ENCODE measurements around the gene TMUB1. TPM values are rescaled to one million over a fixed set of nuclear protein-coding genes. Genes with fewer than 3 reads are reported as not detected.

TMUB1 gene
- polyA plus RNA-seq, 4 donors, result 66.4 to 144 (median 77.2) TPM

GRCh38 chr7:151102991-151103390, 19.7 kb upstream of the TMUB1 start:
- Histone ChIP-seq H3K36me3 (ENCODE audit: control insufficient read depth in 3 of 3, insufficient read depth in 2 of 3, low read depth in 1 of 3, low read length in 3 of 3) (peaks cover 0 to 37% (median 0%) of the 10 kb centered on the region in 3 donors), H3K27me3 (ENCODE audit: control insufficient read depth in 3 of 3, insufficient read depth in 3 of 3, low read length in 3 of 3) (no peaks in the 10 kb centered on the region), H3K27ac (ENCODE audit: low read depth in 1 of 3, low read length in 2 of 3) (no peak overlapping the region), H3K4me3 (ENCODE audit: low read depth in 1 of 3, low read length in 3 of 3) (no peak overlapping the region), H3K4me1 (ENCODE audit: control insufficient read depth in 3 of 3, insufficient read depth in 2 of 3, low read depth in 1 of 3, low read length in 2 of 3) (peaks cover 0 to 2% (median 0%) of the 10 kb centered on the region in 3 donors), H3K9me3 (ENCODE audit: control insufficient read depth in 2 of 2, insufficient read depth in 1 of 2, low read depth in 1 of 2, low read length in 1 of 2) (no peaks in the 10 kb centered on the region)
- WGBS, 3 donors, result 79 to 85% (median 80%) methylated on average over 3 of the region's 3 CpGs
- FAIRE-seq (no peak), DNase-seq (no peak)

GRCh38 chr7:151101621-151102396, 18.5 kb upstream of the TMUB1 start:
- Histone ChIP-seq H3K9me3 (ENCODE audit: control insufficient read depth in 2 of 2, insufficient read depth in 1 of 2, low read depth in 1 of 2, low read length in 1 of 2) (no peaks in the 10 kb centered on the region), H3K36me3 (ENCODE audit: control insufficient read depth in 3 of 3, insufficient read depth in 2 of 3, low read depth in 1 of 3, low read length in 3 of 3) (peaks cover 0 to 42% (median 0%) of the 10 kb centered on the region in 3 donors), H3K27ac (ENCODE audit: low read depth in 1 of 3, low read length in 2 of 3) (no peak overlapping the region), H3K4me1 (ENCODE audit: control insufficient read depth in 3 of 3, insufficient read depth in 2 of 3, low read depth in 1 of 3, low read length in 2 of 3) (peaks cover 0 to 2% (median 0%) of the 10 kb centered on the region in 3 donors), H3K27me3 (ENCODE audit: control insufficient read depth in 3 of 3, insufficient read depth in 3 of 3, low read length in 3 of 3) (no peaks in the 10 kb centered on the region), H3K4me3 (ENCODE audit: low read depth in 1 of 3, low read length in 3 of 3) (no peak overlapping the region)
- no peak for FAIRE-seq
- 84 to 92% (median 91%) methylated on average over 24 of the region's 24 CpGs for WGBS, 3 donors
- DNase-seq, result no peak

- H3K27ac ChIP-seq (ENCODE audit: low read depth in 1 of 3, low read length in 2 of 3), result no peak overlapping the region
- H3K4me1 ChIP-seq (ENCODE audit: control insufficient read depth in 3 of 3, insufficient read depth in 2 of 3, low read depth in 1 of 3, low read length in 2 of 3), result peaks cover 0 to 2% (median 0%) of the 10 kb centered on the region in 3 donors
- H3K36me3 ChIP-seq (ENCODE audit: control insufficient read depth in 3 of 3, insufficient read depth in 2 of 3, low read depth in 1 of 3, low read length in 3 of 3), result peaks cover 0 to 41% (median 0%) of the 10 kb centered on the region in 3 donors
- FAIRE-seq, result no peak
- no peak overlapping the region for H3K4me3 ChIP-seq (ENCODE audit: low read depth in 1 of 3, low read length in 3 of 3)
- no peaks in the 10 kb centered on the region for H3K27me3 ChIP-seq (ENCODE audit: control insufficient read depth in 3 of 3, insufficient read depth in 3 of 3, low read length in 3 of 3)
- H3K9me3 ChIP-seq (ENCODE audit: control insufficient read depth in 2 of 2, insufficient read depth in 1 of 2, low read depth in 1 of 2, low read length in 1 of 2), result no peaks in the 10 kb centered on the region
- 90 to 92% (median 91%) methylated on average over 10 of the region's 10 CpGs for WGBS, 3 donors
- no peak for DNase-seq
Measured at GRCh38 chr7:151100921-151101320, 17.6 kb upstream of the TMUB1 start.

- H3K4me1 ChIP-seq (ENCODE audit: control insufficient read depth in 3 of 3, insufficient read depth in 2 of 3, low read depth in 1 of 3, low read length in 2 of 3), result peaks cover 0 to 2% (median 0%) of the 10 kb centered on the region in 3 donors
Measured at GRCh38 chr7:151099486-151100211, 16.4 kb upstream of the TMUB1 start.

GRCh38 chr7:151095828-151096475, 12.7 kb upstream of the TMUB1 start:
- Histone ChIP-seq H3K27ac (ENCODE audit: low read depth in 1 of 3, low read length in 2 of 3) (no peak overlapping the region), H3K36me3 (ENCODE audit: control insufficient read depth in 3 of 3, insufficient read depth in 2 of 3, low read depth in 1 of 3, low read length in 3 of 3) (peaks cover 0 to 56% (median 0%) of the 10 kb centered on the region in 3 donors), H3K4me1 (ENCODE audit: control insufficient read depth in 3 of 3, insufficient read depth in 2 of 3, low read depth in 1 of 3, low read length in 2 of 3) (peaks cover 0 to 8% (median 2%) of the 10 kb centered on the region in 3 donors), H3K4me3 (ENCODE audit: low read depth in 1 of 3, low read length in 3 of 3) (no peak overlapping the region), H3K27me3 (ENCODE audit: control insufficient read depth in 3 of 3, insufficient read depth in 3 of 3, low read length in 3 of 3) (no peaks in the 10 kb centered on the region), H3K9me3 (ENCODE audit: control insufficient read depth in 2 of 2, insufficient read depth in 1 of 2, low read depth in 1 of 2, low read length in 1 of 2) (no peaks in the 10 kb centered on the region)
- WGBS, 3 donors, result 82 to 89% (median 83%) methylated on average over 17 of the region's 17 CpGs
- FAIRE-seq (no peak), DNase-seq (no peak)

More at GRCh38 chr7:151099486-151100211, 16.4 kb upstream of the TMUB1 start:
- Histone ChIP-seq H3K36me3 (ENCODE audit: control insufficient read depth in 3 of 3, insufficient read depth in 2 of 3, low read depth in 1 of 3, low read length in 3 of 3) (peaks cover 0 to 44% (median 0%) of the 10 kb centered on the region in 3 donors), H3K4me3 (ENCODE audit: low read depth in 1 of 3, low read length in 3 of 3) (no peak overlapping the region), H3K27ac (ENCODE audit: low read depth in 1 of 3, low read length in 2 of 3) (no peak overlapping the region), H3K9me3 (ENCODE audit: control insufficient read depth in 2 of 2, insufficient read depth in 1 of 2, low read depth in 1 of 2, low read length in 1 of 2) (no peaks in the 10 kb centered on the region), H3K27me3 (ENCODE audit: control insufficient read depth in 3 of 3, insufficient read depth in 3 of 3, low read length in 3 of 3) (no peaks in the 10 kb centered on the region)
- no peak for FAIRE-seq
- no peak for DNase-seq
- WGBS, 3 donors, result 73 to 87% (median 83%) methylated on average over 20 of the region's 20 CpGs

- no peak for FAIRE-seq
- Histone ChIP-seq H3K4me3 (ENCODE audit: low read depth in 1 of 3, low read length in 3 of 3) (no peak overlapping the region), H3K9me3 (ENCODE audit: control insufficient read depth in 2 of 2, insufficient read depth in 1 of 2, low read depth in 1 of 2, low read length in 1 of 2) (no peaks in the 10 kb centered on the region), H3K36me3 (ENCODE audit: control insufficient read depth in 3 of 3, insufficient read depth in 2 of 3, low read depth in 1 of 3, low read length in 3 of 3) (peaks cover 0 to 56% (median 0%) of the 10 kb centered on the region in 3 donors), H3K4me1 (ENCODE audit: control insufficient read depth in 3 of 3, insufficient read depth in 2 of 3, low read depth in 1 of 3, low read length in 2 of 3) (peaks cover 0 to 8% (median 2%) of the 10 kb centered on the region in 3 donors), H3K27ac (ENCODE audit: low read depth in 1 of 3, low read length in 2 of 3) (no peak overlapping the region), H3K27me3 (ENCODE audit: control insufficient read depth in 3 of 3, insufficient read depth in 3 of 3, low read length in 3 of 3) (no peaks in the 10 kb centered on the region)
- no peak for DNase-seq
- 74 to 82% (median 75%) methylated on average over 10 of the region's 10 CpGs for WGBS, 3 donors
Measured at GRCh38 chr7:151095123-151095797, 12.0 kb upstream of the TMUB1 start.

- Histone ChIP-seq H3K4me1 (ENCODE audit: control insufficient read depth in 3 of 3, insufficient read depth in 2 of 3, low read depth in 1 of 3, low read length in 2 of 3) (peaks cover 0 to 11% (median 3%) of the 10 kb centered on the region in 3 donors), H3K4me3 (ENCODE audit: low read depth in 1 of 3, low read length in 3 of 3) (no peak overlapping the region), H3K36me3 (ENCODE audit: control insufficient read depth in 3 of 3, insufficient read depth in 2 of 3, low read depth in 1 of 3, low read length in 3 of 3) (peaks cover 0 to 57% (median 0%) of the 10 kb centered on the region in 3 donors), H3K27me3 (ENCODE audit: control insufficient read depth in 3 of 3, insufficient read depth in 3 of 3, low read length in 3 of 3) (no peaks in the 10 kb centered on the region), H3K9me3 (ENCODE audit: control insufficient read depth in 2 of 2, insufficient read depth in 1 of 2, low read depth in 1 of 2, low read length in 1 of 2) (no peaks in the 10 kb centered on the region), H3K27ac (ENCODE audit: low read depth in 1 of 3, low read length in 2 of 3) (no peak overlapping the region)
- no peak for FAIRE-seq
- DNase-seq, result no peak
- WGBS, 3 donors, result 83 to 90% (median 83%) methylated on average over 5 of the region's 5 CpGs
Measured at GRCh38 chr7:151094675-151095074, 11.4 kb upstream of the TMUB1 start.

GRCh38 chr7:151093748-151094147, 10.5 kb upstream of the TMUB1 start:
- no peak overlapping the region for H3K4me3 ChIP-seq (ENCODE audit: low read depth in 1 of 3, low read length in 3 of 3)
- H3K36me3 ChIP-seq (ENCODE audit: control insufficient read depth in 3 of 3, insufficient read depth in 2 of 3, low read depth in 1 of 3, low read length in 3 of 3), result peaks cover 0 to 64% (median 0%) of the 10 kb centered on the region in 3 donors
- WGBS, 3 donors, result 92 to 94% (median 93%) methylated on average over 6 of the region's 6 CpGs
- FAIRE-seq (no peak), DNase-seq (no peak)
- H3K27ac ChIP-seq (ENCODE audit: low read depth in 1 of 3, low read length in 2 of 3), result no peak overlapping the region
- H3K9me3 ChIP-seq (ENCODE audit: control insufficient read depth in 2 of 2, insufficient read depth in 1 of 2, low read depth in 1 of 2, low read length in 1 of 2), result no peaks in the 10 kb centered on the region
- no peaks in the 10 kb centered on the region for H3K27me3 ChIP-seq (ENCODE audit: control insufficient read depth in 3 of 3, insufficient read depth in 3 of 3, low read length in 3 of 3)
- H3K4me1 ChIP-seq (ENCODE audit: control insufficient read depth in 3 of 3, insufficient read depth in 2 of 3, low read depth in 1 of 3, low read length in 2 of 3), result peaks cover 0 to 16% (median 2%) of the 10 kb centered on the region in 3 donors
